Measurements from ENCODE around the gene PXMP4. TPM values are rescaled to one million over a fixed set of nuclear protein-coding genes. Genes with fewer than 3 reads are reported as not detected.
A peak's percentile ranks its signal among the peaks of the same experiment; 100 is the strongest.

PXMP4 gene
- total and polyA plus RNA-seq, 9 of the 15 experiments (the other 6 are each of a cell fraction or from before 2014, with no cell fraction given), result 4.8 to 29.1 (median 6.8) TPM

GRCh38 chr20:33673410-33674293, 46.5 kb downstream of the PXMP4 start (continued):
- peak; percentile 18; the same call in 1 of the 2 replicates for TF ChIP-seq ZBTB40 (IDR thresholded peaks at IDR 0.05)
- no peak for TF ChIP-seq ZBTB40 (CRISPR knock-in tag; IDR thresholded peaks at IDR 0.05)
- TF ChIP-seq MXI1 (IDR thresholded peaks at IDR 0.05; ENCODE audit: low read depth, low read length), result 0 out of 2 replicates have a peak, but pooled peaks have one; percentile 6
- TF ChIP-seq ETV5 (CRISPR knock-in tag; IDR thresholded peaks at IDR 0.05; ENCODE audit: low read depth), result 0 out of 2 replicates have a peak, but pooled peaks have one; percentile 14
- no peak for TF ChIP-seq RBM22 (IDR thresholded peaks at IDR 0.05; ENCODE audit: low read depth, low read length, poor library complexity, severe bottlenecking)
- no peak for TF ChIP-seq NR1H2 (CRISPR knock-in tag; IDR thresholded peaks at IDR 0.05)
- no peak for TF ChIP-seq HSF4 (CRISPR knock-in tag; IDR thresholded peaks at IDR 0.05; ENCODE audit: borderline replicate concordance)
- TF ChIP-seq, protein P1, sequence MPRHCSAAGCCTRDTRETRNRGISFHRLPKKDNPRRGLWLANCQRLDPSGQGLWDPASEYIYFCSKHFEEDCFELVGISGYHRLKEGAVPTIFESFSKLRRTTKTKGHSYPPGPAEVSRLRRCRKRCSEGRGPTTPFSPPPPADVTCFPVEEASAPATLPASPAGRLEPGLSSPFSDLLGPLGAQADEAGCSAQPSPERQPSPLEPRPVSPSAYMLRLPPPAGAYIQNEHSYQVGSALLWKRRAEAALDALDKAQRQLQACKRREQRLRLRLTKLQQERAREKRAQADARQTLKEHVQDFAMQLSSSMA (CRISPR knock-in tag; IDR thresholded peaks at IDR 0.05), result no peak
- TF ChIP-seq RBFOX2 (IDR thresholded peaks at IDR 0.05; ENCODE audit: low read depth, low read length), result peak; percentile 51
- TF ChIP-seq ZNF639 (CRISPR knock-in tag; conservative IDR thresholded peaks at IDR 0.05 in 1 of 2, IDR thresholded peaks at IDR 0.05 in 1 of 2), result 0 out of 4 replicates have a peak, but pooled peaks of 1 of the 2 experiments have one; percentile 16
- peak; percentile 81; the same call in 1 of the 2 replicates for TF ChIP-seq ZBTB7A (IDR thresholded peaks at IDR 0.05; ENCODE audit: borderline replicate concordance, control insufficient read depth, low read depth, low read length)
- peak; percentile 49; the same call in 1 of the 2 replicates for TF ChIP-seq JUND (IDR thresholded peaks at IDR 0.05; ENCODE audit: borderline replicate concordance, low read depth, low read length)
- TF ChIP-seq JUND (tag; IDR thresholded peaks at IDR 0.05; ENCODE audit: borderline replicate concordance, low read depth, low read length), result no peak
- TF ChIP-seq PTTG1 (tag; IDR thresholded peaks at IDR 0.05; ENCODE audit: low read depth), result no peak
- TF ChIP-seq MAFG (tag; conservative IDR thresholded peaks at IDR 0.05), result peak; percentile 65
